Peyer's patch (tissue), 4 donors: ENCODE results near the gene MMP28.

Experiments used
- CTCF ChIP-seq, 6 experiments: fragments of 450-650 bp in 4 of 6; fragments of 200-600 bp in 2 of 6; sonication (generic) in 1 of 6; IDR thresholded peaks; one replicate each; pipeline ENCODE4 v1.5.1; 2017 to 2019; ENCODE audit warnings: antibody characterized with exemption in 6 of 6, mild to moderate bottlenecking in 3 of 6, moderate library complexity in 1 of 6
- POLR2A ChIP-seq, 2 donors: fragments of 450-650 bp; IDR thresholded peaks; one replicate each; pipeline ENCODE4 v1.5.1; 2017; ENCODE audit warnings: antibody characterized with exemption in 2 of 2, mild to moderate bottlenecking in 2 of 2, moderate library complexity in 2 of 2

DNA sequence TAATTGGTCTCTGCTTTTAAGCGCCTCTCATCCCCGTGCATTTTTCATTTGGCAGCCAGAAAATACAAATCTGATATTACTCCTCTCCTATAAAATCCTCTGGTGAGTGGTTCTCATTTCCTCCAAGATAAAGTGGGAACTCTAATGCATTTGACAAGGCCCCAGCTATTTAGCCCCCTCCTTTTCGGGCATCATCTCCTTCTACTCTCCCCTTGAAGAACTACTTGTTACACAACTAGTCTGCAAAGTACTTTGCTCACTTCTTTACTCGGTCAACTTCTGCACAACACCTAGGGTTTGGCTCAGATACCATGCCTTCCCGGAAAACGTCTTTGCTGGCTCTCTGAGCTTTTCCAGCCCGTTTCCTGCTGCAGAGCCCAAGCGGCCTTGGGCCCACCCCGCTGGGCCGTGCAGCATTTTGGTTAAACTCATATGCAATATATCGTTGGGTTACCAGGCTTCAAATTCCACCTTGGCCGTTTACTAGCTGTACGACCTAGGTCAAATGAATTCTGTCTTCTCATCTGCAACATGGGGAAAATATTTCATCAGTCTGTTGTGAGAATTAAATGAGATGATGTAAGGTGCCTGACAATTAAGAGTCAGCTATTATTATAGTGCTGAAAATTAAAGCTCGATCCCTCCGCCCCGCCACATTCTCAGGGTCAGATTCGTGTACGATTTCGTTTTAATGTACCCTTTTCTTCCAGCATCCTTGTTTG, 13.0 kb upstream of the MMP28 start:
- TF ChIP-seq CTCF (IDR thresholded peaks at IDR 0.05), result no peak
- TF ChIP-seq POLR2A (IDR thresholded peaks at IDR 0.05), result no peak
